ENCODE measurements around the gene CHRNE.

CHRNE gene

GRCh38 chr17:4856937-4857314 is 46.0 kb downstream of the CHRNE start:
- no peak overlapping the region for H3K4me3 ChIP-seq (ENCODE audit: low read depth, low read length)
- TF ChIP-seq, protein P1, sequence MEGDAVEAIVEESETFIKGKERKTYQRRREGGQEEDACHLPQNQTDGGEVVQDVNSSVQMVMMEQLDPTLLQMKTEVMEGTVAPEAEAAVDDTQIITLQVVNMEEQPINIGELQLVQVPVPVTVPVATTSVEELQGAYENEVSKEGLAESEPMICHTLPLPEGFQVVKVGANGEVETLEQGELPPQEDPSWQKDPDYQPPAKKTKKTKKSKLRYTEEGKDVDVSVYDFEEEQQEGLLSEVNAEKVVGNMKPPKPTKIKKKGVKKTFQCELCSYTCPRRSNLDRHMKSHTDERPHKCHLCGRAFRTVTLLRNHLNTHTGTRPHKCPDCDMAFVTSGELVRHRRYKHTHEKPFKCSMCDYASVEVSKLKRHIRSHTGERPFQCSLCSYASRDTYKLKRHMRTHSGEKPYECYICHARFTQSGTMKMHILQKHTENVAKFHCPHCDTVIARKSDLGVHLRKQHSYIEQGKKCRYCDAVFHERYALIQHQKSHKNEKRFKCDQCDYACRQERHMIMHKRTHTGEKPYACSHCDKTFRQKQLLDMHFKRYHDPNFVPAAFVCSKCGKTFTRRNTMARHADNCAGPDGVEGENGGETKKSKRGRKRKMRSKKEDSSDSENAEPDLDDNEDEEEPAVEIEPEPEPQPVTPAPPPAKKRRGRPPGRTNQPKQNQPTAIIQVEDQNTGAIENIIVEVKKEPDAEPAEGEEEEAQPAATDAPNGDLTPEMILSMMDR (IDR thresholded peaks at IDR 0.05; ENCODE audit: low read depth, low read length): no peak

- no peak overlapping the region for H3K4me3 ChIP-seq (ENCODE audit: low read depth, low read length)
- TF ChIP-seq, protein P1 (IDR thresholded peaks at IDR 0.05; ENCODE audit: low read depth, low read length): no peak
Observed at GRCh38 chr17:4856271-4856936, 46.5 kb downstream of the CHRNE start.

DNA sequence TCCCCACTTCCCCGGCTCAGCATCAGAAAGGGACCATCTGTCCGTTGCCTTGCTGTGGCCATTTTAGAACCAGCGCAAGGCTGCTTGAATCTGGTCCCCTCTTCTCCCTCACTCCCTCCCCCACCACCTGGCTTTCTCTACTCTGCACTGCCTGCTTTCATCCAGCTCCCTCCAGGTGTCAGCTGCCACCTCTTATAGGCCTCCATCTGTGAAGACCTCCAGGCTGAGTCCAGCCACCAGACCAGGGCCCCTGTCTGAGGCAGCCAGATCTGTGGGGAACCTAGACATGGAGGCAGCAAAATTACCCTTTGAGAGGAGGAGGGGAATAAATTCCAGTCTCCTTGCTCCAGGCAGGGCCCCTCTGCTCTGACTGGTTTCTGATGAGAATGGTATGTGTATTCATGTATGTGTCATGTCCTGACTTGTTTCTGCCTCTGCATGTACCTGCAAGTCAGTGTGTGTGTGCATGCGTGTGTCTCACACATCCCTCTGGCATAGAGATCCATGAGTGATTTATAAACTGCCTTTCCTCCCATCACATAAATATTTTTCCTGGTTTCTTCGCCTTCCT is 48.7 kb downstream of the CHRNE start:
- TF ChIP-seq, protein P1 (IDR thresholded peaks at IDR 0.05; ENCODE audit: low read depth, low read length): no peak
- H3K4me3 ChIP-seq (ENCODE audit: low read depth, low read length): no peak overlapping the region

- TF ChIP-seq, protein P1 (IDR thresholded peaks at IDR 0.05; ENCODE audit: low read depth, low read length): no peak
- H3K4me3 ChIP-seq (ENCODE audit: low read depth, low read length): no peak overlapping the region
Observed at GRCh38 chr17:4853208-4853671, 49.7 kb downstream of the CHRNE start.

GRCh38 chr17:4852567-4853207 is 50.2 kb downstream of the CHRNE start:
- TF ChIP-seq, protein P1 (IDR thresholded peaks at IDR 0.05; ENCODE audit: low read depth, low read length): no peak
- H3K4me3 ChIP-seq (ENCODE audit: low read depth, low read length): no peak overlapping the region

- H3K4me3 ChIP-seq (ENCODE audit: low read depth, low read length): no peak overlapping the region
- TF ChIP-seq, protein P1 (IDR thresholded peaks at IDR 0.05; ENCODE audit: low read depth, low read length): no peak
Observed at GRCh38 chr17:4851084-4851483, 51.8 kb downstream of the CHRNE start.

GRCh38 chr17:4850246-4850645 is 52.7 kb downstream of the CHRNE start:
- TF ChIP-seq, protein P1 (IDR thresholded peaks at IDR 0.05; ENCODE audit: low read depth, low read length): no peak
- no peak overlapping the region for H3K4me3 ChIP-seq (ENCODE audit: low read depth, low read length)
